EH (cell line): Measurements from ENCODE around the gene VWA7.

Experiments
- DNase-seq: peaks from one replicate; pipeline ENCODE4 v3.0.0-alpha.2; 2015; ENCODE audit warnings: low read depth

Gene VWA7

GRCh38 chr6:31778999-31779885, 2.1 kb upstream of the VWA7 start:
- no peak for DNase-seq

- no peak for DNase-seq
Observed at GRCh38 chr6:31778193-31778592, 1.1 kb upstream of the VWA7 start.

- no peak for DNase-seq
Observed at GRCh38 chr6:31777667-31778050, 531 bp upstream of the VWA7 start.

- no peak for DNase-seq
Observed at GRCh38 chr6:31776485-31776988, 591 bp downstream of the VWA7 start.

GRCh38 chr6:31775633-31776484, 1.3 kb downstream of the VWA7 start:
- no peak for DNase-seq

- no peak for DNase-seq
Observed at GRCh38 chr6:31775184-31775583, 1.9 kb downstream of the VWA7 start.

- peak; percentile 50 for DNase-seq
Observed at GRCh38 chr6:31771992-31772358, 5.2 kb downstream of the VWA7 start.

- DNase-seq = no peak
Observed at GRCh38 chr6:31770860-31771259, 6.3 kb downstream of the VWA7 start.

GRCh38 chr6:31769684-31770371, 7.3 kb downstream of the VWA7 start:
- DNase-seq = peak; percentile 66

GRCh38 chr6:31768363-31769257, 8.5 kb downstream of the VWA7 start:
- DNase-seq = no peak

- DNase-seq = no peak
Observed at GRCh38 chr6:31767096-31767645, 10.0 kb downstream of the VWA7 start.

- DNase-seq = peak; percentile 40
Observed at GRCh38 chr6:31765910-31766794, 11.0 kb downstream of the VWA7 start.

GRCh38 chr6:31765559-31765909, 11.6 kb downstream of the VWA7 start:
- no peak for DNase-seq

GRCh38 chr6:31764198-31764597, 12.9 kb downstream of the VWA7 start:
- no peak for DNase-seq

GRCh38 chr6:31763619-31763940, 13.5 kb downstream of the VWA7 start:
- DNase-seq = peak; percentile 86

GRCh38 chr6:31762878-31763618, 14.1 kb downstream of the VWA7 start:
- DNase-seq = no peak

GRCh38 chr6:31762356-31762755, 14.8 kb downstream of the VWA7 start, which contains the start of gene SAPCD1:
SAPCD1 (plus strand) TSS chr6:31762656; CDS start chr6:31763055, 399 bp downstream.
- no peak for DNase-seq

- no peak for DNase-seq
Observed at GRCh38 chr6:31761343-31761742, 15.8 kb downstream of the VWA7 start.

GRCh38 chr6:31760790-31761189, 16.3 kb downstream of the VWA7 start:
- DNase-seq = no peak
